Immature natural killer cell (primary cell): ENCODE measurements around the gene PROK2. TPM values are rescaled to one million over a fixed set of nuclear protein-coding genes. Genes with fewer than 3 reads are reported as not detected.
A peak's percentile ranks its signal among the peaks of the same experiment; 100 is the strongest.

ENCODE experiments used
- DNase-seq, 3 donors: peaks; one replicate each; pipeline ENCODE4 v3.0.0; 2022; ENCODE audit warnings: mixed read lengths in 1 of 3
- H3K27ac Mint-ChIP-seq, 6 donors: one replicate each; pipeline ENCODE4 v1.8.0; 2020; ENCODE audit warnings: mixed read lengths in 6 of 6, mild to moderate bottlenecking in 5 of 6, inconsistent platforms in 4 of 6, moderate library complexity in 3 of 6
- H3K27me3 Mint-ChIP-seq, 3 donors: one replicate each; pipeline ENCODE4 v1.8.0; 2020 to 2021; ENCODE audit warnings: low read depth in 3 of 3, mild to moderate bottlenecking in 3 of 3, mixed read lengths in 3 of 3, moderate library complexity in 3 of 3, inconsistent platforms in 1 of 3
- H3K36me3 Mint-ChIP-seq, 3 donors: one replicate each; pipeline ENCODE4 v1.8.0; 2020; ENCODE audit warnings: mixed read lengths in 3 of 3, inconsistent platforms in 2 of 3, mild to moderate bottlenecking in 2 of 3
- H3K4me1 Mint-ChIP-seq, 2 donors: one replicate each; pipeline ENCODE4 v1.8.0; 2020; ENCODE audit warnings: inconsistent platforms in 2 of 2, mild to moderate bottlenecking in 2 of 2, mixed read lengths in 2 of 2, moderate library complexity in 1 of 2
- H3K4me3 Mint-ChIP-seq, 5 donors: one replicate each; pipeline ENCODE4 v1.8.0; 2020; ENCODE audit warnings: mild to moderate bottlenecking in 5 of 5, mixed read lengths in 5 of 5, inconsistent platforms in 3 of 5, moderate library complexity in 3 of 5
- H3K9me3 Mint-ChIP-seq, 6 donors: one replicate each; pipeline ENCODE4 v1.8.0; 2020; ENCODE audit warnings: mild to moderate bottlenecking in 6 of 6, mixed read lengths in 6 of 6, inconsistent platforms in 4 of 6, moderate library complexity in 3 of 6
- polyA plus RNA-seq, 3 donors: library from polyadenylated mRNA; unstranded; fragments of 300-500 nt; fragmentation: Illumina TruSeq; gene quantifications; one replicate each; pipeline ENCODE4 v1.2.3, GENCODE V29; 2021

The PROK2 gene
- polyA plus RNA-seq, 3 donors from 2014 or later: not detected

- Mint-ChIP-seq H3K27ac (no peak overlapping the region), H3K9me3 (no peaks in the 10 kb centered on the region), H3K36me3 (peaks cover 0 to 4% (median 0%) of the 10 kb centered on the region in 3 donors), H3K4me3 (peak overlapping the region in 1 of 5 donors; percentile 31), H3K4me1 (peaks cover 7 to 8% of the 10 kb centered on the region in 2 donors), H3K27me3 (peaks cover 11 to 23% (median 14%) of the 10 kb centered on the region in 3 donors)
- DNase-seq: no peak
Observed at GRCh38 chr3:71751602-71752001, 33.3 kb downstream of the PROK2 start.

- H3K9me3 Mint-ChIP-seq: peaks cover 19 to 40% (median 31%) of the 10 kb centered on the region in 6 donors
Observed at GRCh38 chr3:71744738-71745137, 40.2 kb downstream of the PROK2 start.

GRCh38 chr3:71742621-71743020, 42.3 kb downstream of the PROK2 start:
- no peak overlapping the region for H3K4me3 Mint-ChIP-seq
- H3K36me3 Mint-ChIP-seq: peaks cover under 1 to 22% (median 9%) of the 10 kb centered on the region in 3 donors
- peaks cover 19 to 40% (median 31%) of the 10 kb centered on the region in 6 donors for H3K9me3 Mint-ChIP-seq
- peaks cover 1 to 13% (median 2%) of the 10 kb centered on the region in 3 donors for H3K27me3 Mint-ChIP-seq
- no peak for DNase-seq
- H3K4me1 Mint-ChIP-seq: no peaks in the 10 kb centered on the region
- no peak overlapping the region for H3K27ac Mint-ChIP-seq

More at GRCh38 chr3:71744738-71745137, 40.2 kb downstream of the PROK2 start:
- peaks cover 1 to 7% (median 4%) of the 10 kb centered on the region in 3 donors for H3K27me3 Mint-ChIP-seq
- no peak for DNase-seq
- H3K4me3 Mint-ChIP-seq: no peak overlapping the region
- H3K36me3 Mint-ChIP-seq: peaks cover 0 to 22% (median 9%) of the 10 kb centered on the region in 3 donors
- no peak overlapping the region for H3K27ac Mint-ChIP-seq
- no peaks in the 10 kb centered on the region for H3K4me1 Mint-ChIP-seq

GRCh38 chr3:71734881-71735280, 50.1 kb downstream of the PROK2 start:
- DNase-seq: no peak
- peaks cover 0 to 5% (median 5%) of the 10 kb centered on the region in 3 donors for H3K36me3 Mint-ChIP-seq
- H3K27ac Mint-ChIP-seq: no peak overlapping the region
- no peak overlapping the region for H3K4me3 Mint-ChIP-seq
- H3K9me3 Mint-ChIP-seq: peaks cover 0 to 3% (median 0%) of the 10 kb centered on the region in 6 donors
- peaks cover 3 to 5% of the 10 kb centered on the region in 2 donors for H3K4me1 Mint-ChIP-seq
- peaks cover 4 to 21% (median 4%) of the 10 kb centered on the region in 3 donors for H3K27me3 Mint-ChIP-seq

- no peak for DNase-seq
- H3K4me1 Mint-ChIP-seq: peaks cover 10 to 18% of the 10 kb centered on the region in 2 donors
- no peak overlapping the region for H3K27ac Mint-ChIP-seq
- no peak overlapping the region for H3K4me3 Mint-ChIP-seq
- peaks cover 0 to 5% (median 5%) of the 10 kb centered on the region in 3 donors for H3K36me3 Mint-ChIP-seq
- peaks cover 0 to 3% (median 0%) of the 10 kb centered on the region in 6 donors for H3K9me3 Mint-ChIP-seq
- peaks cover 4 to 12% (median 5%) of the 10 kb centered on the region in 3 donors for H3K27me3 Mint-ChIP-seq
Observed at GRCh38 chr3:71733319-71733718, 51.6 kb downstream of the PROK2 start.

- H3K9me3 Mint-ChIP-seq: peaks cover 0 to 3% (median 0%) of the 10 kb centered on the region in 6 donors
- no peak overlapping the region for H3K4me3 Mint-ChIP-seq
- no peak overlapping the region for H3K27ac Mint-ChIP-seq
- peaks cover 10 to 18% of the 10 kb centered on the region in 2 donors for H3K4me1 Mint-ChIP-seq
- H3K27me3 Mint-ChIP-seq: peaks cover 4 to 9% (median 6%) of the 10 kb centered on the region in 3 donors
- H3K36me3 Mint-ChIP-seq: peaks cover 0 to 5% (median 5%) of the 10 kb centered on the region in 3 donors
- DNase-seq: no peak
Observed at GRCh38 chr3:71732637-71733036, 52.3 kb downstream of the PROK2 start.

GRCh38 chr3:71728632-71729342, 56.2 kb downstream of the PROK2 start:
- H3K27me3 Mint-ChIP-seq: peaks cover 5 to 8% (median 6%) of the 10 kb centered on the region in 3 donors
- no peak overlapping the region for H3K27ac Mint-ChIP-seq
- H3K9me3 Mint-ChIP-seq: peaks cover 0 to 3% (median 0%) of the 10 kb centered on the region in 6 donors
- peaks cover 32 to 39% of the 10 kb centered on the region in 2 donors for H3K4me1 Mint-ChIP-seq
- DNase-seq: no peak
- no peak overlapping the region for H3K4me3 Mint-ChIP-seq
- H3K36me3 Mint-ChIP-seq: no peaks in the 10 kb centered on the region

- Mint-ChIP-seq H3K36me3 (no peaks in the 10 kb centered on the region), H3K4me3 (peak overlapping the region; percentile 82 to 90 (median 84)), H3K27ac (peak overlapping the region; percentile 73 to 94 (median 83)), H3K27me3 (peaks cover 3 to 10% (median 5%) of the 10 kb centered on the region in 3 donors), H3K4me1 (peaks cover 59 to 65% of the 10 kb centered on the region in 2 donors), H3K9me3 (peaks cover 0 to 3% (median 0%) of the 10 kb centered on the region in 6 donors)
- DNase-seq: peak; percentile 31 to 35 (median 32)
Observed at GRCh38 chr3:71726146-71726545, 58.8 kb downstream of the PROK2 start.

GRCh38 chr3:71725271-71725991, 59.5 kb downstream of the PROK2 start, which contains the start of gene EIF4E3:
Gene EIF4E3 (minus strand): TSS chr3:71725402. CDS start chr3:71725367, 35 bp downstream.
- Mint-ChIP-seq H3K4me3 (peak within 1 kb of the TSS; percentile 91 to 97 (median 94)), H3K27ac (peak within 1 kb of the TSS; percentile 87 to 95 (median 92)), H3K4me1 (peaks cover 66 to 73% of the 10 kb centered on the region in 2 donors), H3K36me3 (peaks cover 0 to 4% (median 0%) of the 10 kb centered on the region in 3 donors), H3K9me3 (no peaks in the 10 kb centered on the region), H3K27me3 (peaks cover 3 to 10% (median 5%) of the 10 kb centered on the region in 3 donors)
- peak; percentile 53 to 55 (median 53) for DNase-seq

GRCh38 chr3:71724584-71725270, 60.2 kb downstream of the PROK2 start:
- H3K4me3 Mint-ChIP-seq: peak overlapping the region; percentile 91 to 97 (median 94)

GRCh38 chr3:71724171-71724453, 60.8 kb downstream of the PROK2 start:
- Mint-ChIP-seq H3K4me1 (peaks cover 65 to 70% of the 10 kb centered on the region in 2 donors), H3K36me3 (peaks cover 0 to 5% (median 4%) of the 10 kb centered on the region in 3 donors)

More at GRCh38 chr3:71724584-71725270, 60.2 kb downstream of the PROK2 start:
- DNase-seq: peak; percentile 35 to 44 (median 36)
- Mint-ChIP-seq H3K27me3 (peaks cover 2 to 10% (median 5%) of the 10 kb centered on the region in 3 donors), H3K4me1 (peaks cover 64 to 70% of the 10 kb centered on the region in 2 donors), H3K36me3 (peaks cover 0 to 5% (median 0%) of the 10 kb centered on the region in 3 donors), H3K9me3 (no peaks in the 10 kb centered on the region), H3K27ac (peak overlapping the region; percentile 87 to 95 (median 92))

GRCh38 chr3:71723452-71724170, 61.3 kb downstream of the PROK2 start:
- Mint-ChIP-seq H3K4me3 (peak overlapping the region; percentile 91 to 97 (median 94)), H3K27me3 (peaks cover 2 to 10% (median 5%) of the 10 kb centered on the region in 3 donors), H3K4me1 (peaks cover 70% of the 10 kb centered on the region in 2 donors), H3K27ac (peak overlapping the region; percentile 87 to 95 (median 92)), H3K9me3 (no peaks in the 10 kb centered on the region), H3K36me3 (peaks cover 0 to 5% (median 4%) of the 10 kb centered on the region in 3 donors)
- DNase-seq: peak; percentile 72 to 73 (median 72)

More at GRCh38 chr3:71724171-71724453, 60.8 kb downstream of the PROK2 start:
- peaks cover 2 to 10% (median 5%) of the 10 kb centered on the region in 3 donors for H3K27me3 Mint-ChIP-seq
- no peaks in the 10 kb centered on the region for H3K9me3 Mint-ChIP-seq
- H3K27ac Mint-ChIP-seq: peak overlapping the region; percentile 87 to 95 (median 92)
- DNase-seq: no peak
- peak overlapping the region; percentile 91 to 97 (median 94) for H3K4me3 Mint-ChIP-seq
